DND-41 (cell line): ENCODE measurements around the gene DUSP7.

Source experiments
- ATAC-seq: fragments of 200-7000 bp; cut with Tn5 transposase; 3 replicates; pipeline ENCODE4 v1.9.1; 2021; ENCODE audit warnings: low read depth; ENCODE audit not compliant: insufficient read depth
- DNase-seq: peaks from one replicate; pipeline ENCODE4 v3.0.0-alpha.2; 2020
- H2AFZ ChIP-seq: 2 replicates; pipeline ENCODE4 v1.6.0; 2012; ENCODE audit warnings: low read depth, low read length
- H3K27ac ChIP-seq: 2 replicates; pipeline ENCODE4 v1.5.1; 2012; ENCODE audit warnings: low read length, inconsistent platforms
- H3K27me3 ChIP-seq: fragments of 200-600 bp; sonication (generic); 2 replicates; pipeline ENCODE4 v1.6.0; 2012; ENCODE audit warnings: low read length, mild to moderate bottlenecking, inconsistent platforms; ENCODE audit not compliant: insufficient read depth, poor library complexity
- H3K36me3 ChIP-seq: 2 replicates; pipeline ENCODE4 v1.5.1; 2012; ENCODE audit warnings: low read length, inconsistent platforms; ENCODE audit not compliant: insufficient read depth
- H3K4me1 ChIP-seq: 2 replicates; pipeline ENCODE4 v1.5.1; 2012; ENCODE audit warnings: mild to moderate bottlenecking, low read length; ENCODE audit not compliant: insufficient read depth
- H3K4me2 ChIP-seq: 2 replicates; pipeline ENCODE4 v1.6.0; 2012; ENCODE audit warnings: mild to moderate bottlenecking, moderate library complexity, low read length, inconsistent platforms; ENCODE audit not compliant: insufficient read depth
- H3K4me3 ChIP-seq, 2 experiments: fragments of 200-600 bp in 1 of 2; shearing (Covaris generic) in 1 of 2; 2 replicates each; pipeline ENCODE4 v1.5.1; 2012 to 2016; ENCODE audit warnings: inconsistent platforms in 2 of 2, low read length in 2 of 2, mild to moderate bottlenecking in 2 of 2, low read depth in 1 of 2, moderate library complexity in 1 of 2
- H3K79me2 ChIP-seq: 2 replicates; pipeline ENCODE4 v1.6.0; 2012; ENCODE audit warnings: low read length, inconsistent platforms; ENCODE audit not compliant: insufficient read depth
- H3K9ac ChIP-seq: 2 replicates; pipeline ENCODE4 v1.6.0; 2012; ENCODE audit warnings: low read depth, mild to moderate bottlenecking, inconsistent platforms, low read length, moderate library complexity
- H3K9me3 ChIP-seq: 2 replicates; pipeline ENCODE4 v1.5.1; 2012; ENCODE audit warnings: low read length, moderate library complexity, mild to moderate bottlenecking, inconsistent platforms; ENCODE audit not compliant: insufficient read depth, severe bottlenecking
- H4K20me1 ChIP-seq: 2 replicates; pipeline ENCODE4 v1.6.0; 2012; ENCODE audit warnings: low read length; ENCODE audit not compliant: insufficient read depth
- CTCF ChIP-seq: IDR thresholded peaks from 2 replicates; pipeline ENCODE4 v1.5.1; 2012; ENCODE audit warnings: borderline replicate concordance, low read length, moderate library complexity, mild to moderate bottlenecking; ENCODE audit not compliant: poor library complexity, severe bottlenecking; ENCODE audit errors: extremely low read depth
- EZH2 ChIP-seq: IDR thresholded peaks from 3 replicates; pipeline ENCODE4 v1.6.1; 2012; ENCODE audit warnings: borderline replicate concordance, low read depth, mild to moderate bottlenecking, moderate library complexity, low read length, inconsistent platforms; ENCODE audit not compliant: severe bottlenecking

Gene DUSP7

GRCh38 chr3:52030714-52031310 is 25.6 kb downstream of the DUSP7 start:
- no peak overlapping the region for H3K9ac ChIP-seq
- no peaks in the 10 kb centered on the region for H4K20me1 ChIP-seq
- TF ChIP-seq EZH2, result no peak
- TF ChIP-seq CTCF, result no peak
- H3K79me2 ChIP-seq, result no peaks in the 10 kb centered on the region
- no peak overlapping the region for H2AFZ ChIP-seq
- H3K27ac ChIP-seq, result no peak overlapping the region
- no peaks in the 10 kb centered on the region for H3K36me3 ChIP-seq
- no peak overlapping the region for H3K4me2 ChIP-seq
- DNase-seq (no peak), ATAC-seq (no peak)
- no peaks in the 10 kb centered on the region for H3K9me3 ChIP-seq
- H3K27me3 ChIP-seq, result no peaks in the 10 kb centered on the region
- no peak overlapping the region for H3K4me3 ChIP-seq
- no peaks in the 10 kb centered on the region for H3K4me1 ChIP-seq

- H3K27me3 ChIP-seq, result no peaks in the 10 kb centered on the region
- no peak overlapping the region for H3K4me3 ChIP-seq
- no peaks in the 10 kb centered on the region for H3K79me2 ChIP-seq
- DNase-seq, result no peak
- no peak overlapping the region for H2AFZ ChIP-seq
- H3K36me3 ChIP-seq, result no peaks in the 10 kb centered on the region
- H3K4me2 ChIP-seq, result no peak overlapping the region
- TF ChIP-seq CTCF, result no peak
- TF ChIP-seq EZH2, result no peak
- H3K9me3 ChIP-seq, result no peaks in the 10 kb centered on the region
- no peak for ATAC-seq
- H4K20me1 ChIP-seq, result no peaks in the 10 kb centered on the region
- no peak overlapping the region for H3K9ac ChIP-seq
- H3K4me1 ChIP-seq, result no peaks in the 10 kb centered on the region
- no peak overlapping the region for H3K27ac ChIP-seq
Observed at GRCh38 chr3:52029535-52029934, 26.8 kb downstream of the DUSP7 start.

GRCh38 chr3:52029053-52029452 is 27.3 kb downstream of the DUSP7 start:
- Histone ChIP-seq H3K9me3 (no peaks in the 10 kb centered on the region), H3K9ac (no peak overlapping the region), H4K20me1 (no peaks in the 10 kb centered on the region), H3K36me3 (no peaks in the 10 kb centered on the region), H3K4me1 (no peaks in the 10 kb centered on the region), H3K27ac (no peak overlapping the region), H3K4me3 (no peak overlapping the region), H3K79me2 (no peaks in the 10 kb centered on the region), H3K4me2 (no peak overlapping the region), H3K27me3 (no peaks in the 10 kb centered on the region), H2AFZ (no peak overlapping the region)
- ATAC-seq (no peak), DNase-seq (no peak)
- TF ChIP-seq EZH2 (no peak), CTCF (no peak)
